Keratinocyte (primary cell): ENCODE data around the gene GPHA2. TPM values are rescaled to one million over a fixed set of nuclear protein-coding genes. Genes with fewer than 3 reads are reported as not detected.

Experiments used
- DNase-seq: peaks from one replicate; pipeline ENCODE4 v3.0.0-alpha.2; 2011; ENCODE audit warnings: low read depth, missing footprints, low spot score
- FAIRE-seq: peaks from 2 replicates; lab custom pipeline; 2011; peaks lifted over from hg19 to GRCh38; lab: Jason Lieb, UNC
- H2AFZ ChIP-seq: 2 replicates; pipeline ENCODE4 v1.6.0; 2012; ENCODE audit warnings: low read length, control low read depth, inconsistent platforms; ENCODE audit not compliant: control insufficient read depth
- H3K27ac ChIP-seq: 2 replicates; pipeline ENCODE4 v1.5.1; 2011; ENCODE audit warnings: low read length; ENCODE audit not compliant: control insufficient read depth, insufficient read depth
- H3K27me3 ChIP-seq: 3 replicates; pipeline ENCODE4 v1.6.0; 2011; ENCODE audit warnings: low read length; ENCODE audit not compliant: control insufficient read depth, insufficient read depth; ENCODE audit errors: extremely low read depth
- H3K36me3 ChIP-seq, 2 experiments: 2 replicates in 1 of 2; 3 replicates in 1 of 2; pipeline ENCODE4 v1.5.1; 2011; ENCODE audit warnings: low read length in 2 of 2, mild to moderate bottlenecking in 1 of 2; ENCODE audit not compliant: control insufficient read depth in 2 of 2, insufficient read depth in 2 of 2; ENCODE audit errors: extremely low read depth in 1 of 2
- H3K4me1 ChIP-seq: 3 replicates; pipeline ENCODE4 v1.5.1; 2011; ENCODE audit warnings: low read length; ENCODE audit not compliant: control insufficient read depth, insufficient read depth; ENCODE audit errors: extremely low read depth
- H3K4me2 ChIP-seq: 3 replicates; pipeline ENCODE4 v1.6.0; 2011; ENCODE audit warnings: low read depth, low read length; ENCODE audit not compliant: control insufficient read depth, insufficient read depth; ENCODE audit errors: extremely low read depth
- H3K4me3 ChIP-seq, 3 experiments: fragments of 200-600 bp in 1 of 3; sonication (generic) in 1 of 3; 2 replicates in 2 of 3; 3 replicates in 1 of 3; pipeline ENCODE4 v1.5.1; 2011 to 2016; ENCODE audit warnings: low read length in 3 of 3, mild to moderate bottlenecking in 3 of 3, control low read depth in 2 of 3, inconsistent platforms in 1 of 3, low read depth in 1 of 3, mixed read lengths in 1 of 3, mixed run types in 1 of 3, moderate library complexity in 1 of 3; ENCODE audit not compliant: control insufficient read depth in 2 of 3, insufficient read depth in 2 of 3; ENCODE audit errors: extremely low read depth in 1 of 3
- H3K79me2 ChIP-seq: 2 replicates; pipeline ENCODE4 v1.6.0; 2012; ENCODE audit warnings: low read length; ENCODE audit not compliant: control insufficient read depth, insufficient read depth
- H3K9ac ChIP-seq: 3 replicates; pipeline ENCODE4 v1.6.0; 2011; ENCODE audit warnings: low read length; ENCODE audit not compliant: control insufficient read depth, insufficient read depth; ENCODE audit errors: extremely low read depth
- H3K9me1 ChIP-seq: 3 replicates; pipeline ENCODE4 v1.6.0; 2011; ENCODE audit warnings: low read length; ENCODE audit not compliant: control insufficient read depth, insufficient read depth; ENCODE audit errors: extremely low read depth
- H3K9me3 ChIP-seq: 2 replicates; pipeline ENCODE4 v1.5.1; 2012; ENCODE audit warnings: low read depth, low read length; ENCODE audit not compliant: control insufficient read depth
- H4K20me1 ChIP-seq: 3 replicates; pipeline ENCODE4 v1.6.0; 2011; ENCODE audit warnings: low read length; ENCODE audit not compliant: control insufficient read depth, insufficient read depth; ENCODE audit errors: extremely low read depth
- EZH2 ChIP-seq: IDR thresholded peaks from one replicate; pipeline ENCODE4 v1.6.1; 2012; ENCODE audit warnings: inconsistent platforms, mild to moderate bottlenecking, low read length, moderate library complexity
- dilution Hi-C: fragments of 300-500 bp; cut with MboI; formaldehyde crosslinking; loops from one replicate; pipeline ENCODE4 v1.7.0; 2020; ENCODE audit warnings: low sequenced_read_pairs; ENCODE audit not compliant: extremely low pct_ligation_motif_present
- polyA plus RNA-seq, 5 experiments: library from polyadenylated mRNA; depleted of rRNA in 3 of 5; stranded (reverse) in 3 of 5; stranded (forward) in 1 of 5; unstranded in 1 of 5; fragments of >200 nt; gene quantifications; 1 replicate in 1 of 5; 2 replicates in 3 of 5; 3 replicates in 1 of 5; pipeline versions ENCODE4 v1.2.1 to v1.2.3, GENCODE V29; 2011 to 2012; ENCODE audit warnings: missing spikeins in 2 of 5, low read depth in 1 of 5, low replicate concordance in 1 of 5
- TF ChIP-seq, protein P1 (sequence below), 3 experiments: IDR thresholded peaks in 1 of 3; conservative IDR thresholded peaks in 1 of 3; optimal IDR thresholded peaks in 1 of 3; 2 replicates in 2 of 3; 3 replicates in 1 of 3; pipeline versions ENCODE3 to v1.5.1; 2011; ENCODE audit warnings: low read length in 3 of 3, mild to moderate bottlenecking in 3 of 3, moderate library complexity in 2 of 3, control low read depth in 1 of 3, inconsistent platforms in 1 of 3; ENCODE audit not compliant: insufficient read depth in 2 of 3; ENCODE audit errors: extremely low read depth in 1 of 3

The GPHA2 gene
- polyA plus RNA-seq, 1 donor (not counting 4 experiments of a cell fraction or from before 2014, with no cell fraction given), result 0.08 TPM

DNA sequence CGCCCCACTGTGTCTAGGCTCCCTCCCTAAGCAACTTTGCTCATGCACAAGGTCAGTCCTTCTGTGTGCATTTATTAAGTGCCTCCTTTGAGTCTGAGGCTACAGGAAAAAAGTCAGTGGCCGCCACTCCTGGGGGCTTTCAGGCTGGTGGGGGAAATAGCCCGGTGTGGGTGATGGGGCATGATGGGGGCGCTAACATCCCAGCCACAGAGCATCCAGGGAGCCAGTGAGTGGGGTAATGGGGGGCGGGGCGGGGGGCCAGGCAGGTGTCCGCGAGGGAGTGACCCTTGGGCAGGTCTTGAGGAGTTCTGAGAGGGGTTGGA, 47.3 kb downstream of the GPHA2 start:
- Histone ChIP-seq H3K9ac (no peak overlapping the region), H3K27ac (no peak overlapping the region), H3K36me3 (no peaks in the 10 kb centered on the region), H3K27me3 (no peaks in the 10 kb centered on the region), H3K4me3 (no peak overlapping the region), H3K4me2 (no peak overlapping the region), H3K79me2 (no peaks in the 10 kb centered on the region), H4K20me1 (no peaks in the 10 kb centered on the region), H3K4me1 (peaks cover 17% of the 10 kb centered on the region), H3K9me3 (no peaks in the 10 kb centered on the region), H3K9me1 (peaks cover 2% of the 10 kb centered on the region), H2AFZ (peak overlapping the region; percentile 96)
- FAIRE-seq (no peak), DNase-seq (no peak)
- dilution Hi-C loops, result no loop called here
- TF ChIP-seq EZH2, result no peak
- TF ChIP-seq, protein P1, sequence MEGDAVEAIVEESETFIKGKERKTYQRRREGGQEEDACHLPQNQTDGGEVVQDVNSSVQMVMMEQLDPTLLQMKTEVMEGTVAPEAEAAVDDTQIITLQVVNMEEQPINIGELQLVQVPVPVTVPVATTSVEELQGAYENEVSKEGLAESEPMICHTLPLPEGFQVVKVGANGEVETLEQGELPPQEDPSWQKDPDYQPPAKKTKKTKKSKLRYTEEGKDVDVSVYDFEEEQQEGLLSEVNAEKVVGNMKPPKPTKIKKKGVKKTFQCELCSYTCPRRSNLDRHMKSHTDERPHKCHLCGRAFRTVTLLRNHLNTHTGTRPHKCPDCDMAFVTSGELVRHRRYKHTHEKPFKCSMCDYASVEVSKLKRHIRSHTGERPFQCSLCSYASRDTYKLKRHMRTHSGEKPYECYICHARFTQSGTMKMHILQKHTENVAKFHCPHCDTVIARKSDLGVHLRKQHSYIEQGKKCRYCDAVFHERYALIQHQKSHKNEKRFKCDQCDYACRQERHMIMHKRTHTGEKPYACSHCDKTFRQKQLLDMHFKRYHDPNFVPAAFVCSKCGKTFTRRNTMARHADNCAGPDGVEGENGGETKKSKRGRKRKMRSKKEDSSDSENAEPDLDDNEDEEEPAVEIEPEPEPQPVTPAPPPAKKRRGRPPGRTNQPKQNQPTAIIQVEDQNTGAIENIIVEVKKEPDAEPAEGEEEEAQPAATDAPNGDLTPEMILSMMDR (optimal IDR thresholded peaks at IDR 0.05 in 1 of 3, IDR thresholded peaks at IDR 0.05 in 1 of 3, conservative IDR thresholded peaks at IDR 0.05 in 1 of 3; ENCODE audit: extremely low read depth in 1 of 3, insufficient read depth in 2 of 3, low read length in 3 of 3), result no peak

- H3K4me2 ChIP-seq, result peak overlapping the region; percentile 53
- H3K9me3 ChIP-seq, result no peaks in the 10 kb centered on the region
- TF ChIP-seq EZH2, result no peak
- TF ChIP-seq, protein P1 (optimal IDR thresholded peaks at IDR 0.05 in 1 of 3, IDR thresholded peaks at IDR 0.05 in 1 of 3, conservative IDR thresholded peaks at IDR 0.05 in 1 of 3; ENCODE audit: extremely low read depth in 1 of 3, insufficient read depth in 2 of 3, low read length in 3 of 3), result peak; percentile 75 to 99 (median 89)
- no peaks in the 10 kb centered on the region for H3K79me2 ChIP-seq
- H3K27me3 ChIP-seq, result no peaks in the 10 kb centered on the region
- dilution Hi-C loops, result no loop called here
- DNase-seq (no peak), FAIRE-seq (no peak)
- H3K9me1 ChIP-seq, result peaks cover 2% of the 10 kb centered on the region
- no peak overlapping the region for H3K27ac ChIP-seq
- peaks cover 17% of the 10 kb centered on the region for H3K4me1 ChIP-seq
- peak overlapping the region; percentile 8 for H3K9ac ChIP-seq
- no peaks in the 10 kb centered on the region for H3K36me3 ChIP-seq
- H4K20me1 ChIP-seq, result no peaks in the 10 kb centered on the region
- peak overlapping the region; percentile 96 for H2AFZ ChIP-seq
- H3K4me3 ChIP-seq, result no peak overlapping the region
Observed at GRCh38 chr11:64887757-64888405, 47.8 kb downstream of the GPHA2 start.
